HepG2 (cell line): ENCODE measurements around the gene SECTM1. TPM values are rescaled to one million over a fixed set of nuclear protein-coding genes. Genes with fewer than 3 reads are reported as not detected.

Experiments used
- E2F2 ChIP-seq: sonication (generic); formaldehyde crosslinking; IDR thresholded peaks from 2 replicates; pipeline ENCODE4 v1.4.0; 2020; ENCODE audit warnings: missing genetic modification reagents, borderline replicate concordance
- HNRNPL ChIP-seq: fragments of 200-400 bp; formaldehyde crosslinking; IDR thresholded peaks from 2 replicates; pipeline ENCODE4 v1.6.1; 2017; ENCODE audit warnings: mild to moderate bottlenecking, low read depth, low read length
- HOXA7 ChIP-seq: sonication (generic); formaldehyde crosslinking; IDR thresholded peaks from 2 replicates; pipeline ENCODE4 v1.8.1; 2022; ENCODE audit warnings: mild to moderate bottlenecking, missing genetic modification reagents, moderate library complexity
- IRF9 ChIP-seq: sonication (generic); formaldehyde crosslinking; IDR thresholded peaks from 2 replicates; pipeline ENCODE4 v1.8.0; 2022; ENCODE audit warnings: missing genetic modification reagents, mild to moderate bottlenecking, borderline replicate concordance
- KLF11 ChIP-seq: IDR thresholded peaks from 2 replicates; pipeline ENCODE4 v1.6.1; 2016; ENCODE audit warnings: missing compliant biosample characterization
- MED1 ChIP-seq: sonication (generic); formaldehyde crosslinking; IDR thresholded peaks from 2 replicates; pipeline ENCODE4 v1.4.0; 2020; ENCODE audit warnings: missing genetic modification reagents
- TCF12 ChIP-seq, 2 experiments: fragments of 450-650 bp in 1 of 2; sonication (generic) in 1 of 2; formaldehyde crosslinking in 1 of 2; IDR thresholded peaks; 2 replicates each; pipeline versions ENCODE4 v1.6.1 to v1.8.0; 2017 to 2022; ENCODE audit warnings: antibody characterized with exemption in 1 of 2, mild to moderate bottlenecking in 1 of 2, missing genetic modification reagents in 1 of 2, moderate library complexity in 1 of 2
- ZBTB4 ChIP-seq: sonication (generic); formaldehyde crosslinking; IDR thresholded peaks from 2 replicates; pipeline ENCODE4 v1.4.0; 2020; ENCODE audit warnings: missing genetic modification reagents, mild to moderate bottlenecking, borderline replicate concordance
- ZMAT5 ChIP-seq: sonication (generic); formaldehyde crosslinking; IDR thresholded peaks from 2 replicates; pipeline ENCODE4 v1.5.0; 2020; ENCODE audit warnings: mild to moderate bottlenecking, low read depth, missing genetic modification reagents, borderline replicate concordance
- ZNF280B ChIP-seq: sonication (generic); formaldehyde crosslinking; IDR thresholded peaks from 2 replicates; pipeline ENCODE4 v1.5.0; 2020; ENCODE audit warnings: missing genetic modification reagents, mild to moderate bottlenecking, borderline replicate concordance
- ZNF34 ChIP-seq: sonication (generic); formaldehyde crosslinking; IDR thresholded peaks from 2 replicates; pipeline ENCODE4 v1.4.0; 2020; ENCODE audit warnings: mild to moderate bottlenecking, missing genetic modification reagents, borderline replicate concordance
- ZNF382 ChIP-seq: sonication (generic); formaldehyde crosslinking; IDR thresholded peaks from 2 replicates; pipeline ENCODE4 v1.5.0; 2020; ENCODE audit warnings: missing genetic modification reagents, mild to moderate bottlenecking, borderline replicate concordance
- ZNF432 ChIP-seq: sonication (generic); formaldehyde crosslinking; IDR thresholded peaks from 2 replicates; pipeline ENCODE4 v1.5.0; 2020; ENCODE audit warnings: missing genetic modification reagents, mild to moderate bottlenecking, borderline replicate concordance
- ZNF598 ChIP-seq: sonication (generic); formaldehyde crosslinking; IDR thresholded peaks from 2 replicates; pipeline ENCODE4 v1.5.1; 2020; ENCODE audit warnings: mild to moderate bottlenecking, missing genetic modification reagents, borderline replicate concordance
- ZNF768 ChIP-seq: sonication (generic); formaldehyde crosslinking; IDR thresholded peaks from 2 replicates; pipeline ENCODE4 v1.4.0; 2020; ENCODE audit warnings: missing genetic modification reagents
- ZNF770 ChIP-seq: sonication (generic); formaldehyde crosslinking; IDR thresholded peaks from 2 replicates; pipeline ENCODE4 v1.5.0; 2020; ENCODE audit warnings: mild to moderate bottlenecking, missing genetic modification reagents
- ZNF841 ChIP-seq: sonication (generic); formaldehyde crosslinking; IDR thresholded peaks from 2 replicates; pipeline ENCODE4 v1.8.1; 2023; ENCODE audit warnings: missing genetic modification reagents, borderline replicate concordance
- ZSCAN29 ChIP-seq: sonication (generic); formaldehyde crosslinking; conservative IDR thresholded peaks from 2 replicates; pipeline ENCODE4 v1.4.0; 2020; ENCODE audit warnings: mild to moderate bottlenecking, missing genetic modification reagents
- polyA plus RNA-seq, 8 experiments: library from polyadenylated mRNA; depleted of rRNA in 3 of 8; stranded (reverse) in 7 of 8; unstranded in 1 of 8; fragments of >200 nt; fragmentation: Illumina TruSeq in 4 of 8; extraction: Trizol in 4 of 8; gene quantifications; 2 replicates each; pipeline versions ENCODE4 v1.2.1 to v1.2.3, GENCODE V29; 2011 to 2016; ENCODE audit warnings: low read depth in 4 of 8, missing spikeins in 1 of 8, mixed read lengths in 1 of 8; ENCODE audit not compliant: insufficient read depth in 1 of 8
- total RNA-seq, 5 experiments: library from RNA; depleted of rRNA; stranded (reverse); fragments of >200 nt; fragmentation: Illumina TruSeq; extraction: Trizol; gene quantifications; 2 replicates each; pipeline ENCODE4 v1.2.3, GENCODE V29; 2016; ENCODE audit warnings: low read depth in 1 of 5

SECTM1 gene
- total and polyA plus RNA-seq, 2 of the 13 experiments (the other 11 are each of a cell fraction or from before 2014, with no cell fraction given): 3.5 to 5.3 TPM

- peak; percentile 23 for TF ChIP-seq ZNF768 (CRISPR knock-in tag)
- no peak for TF ChIP-seq ZBTB4 (CRISPR knock-in tag)
- TF ChIP-seq TCF12 (IDR thresholded peaks at IDR 0.05): no peak
- TF ChIP-seq TCF12 (CRISPR knock-in tag; IDR thresholded peaks at IDR 0.05): 0 out of 2 replicates have a peak, but pooled peaks have one; percentile 42
- no peak for TF ChIP-seq KLF11 (CRISPR knock-in tag)
- TF ChIP-seq ZNF770 (CRISPR knock-in tag): peak; percentile 42; the same call in 1 of the 2 replicates
- peak; percentile 42; the same call in 1 of the 2 replicates for TF ChIP-seq MED1 (CRISPR knock-in tag)
- no peak for TF ChIP-seq ZMAT5 (CRISPR knock-in tag)
- no peak for TF ChIP-seq ZNF280B (CRISPR knock-in tag)
- TF ChIP-seq ZNF382: no peak
- 0 out of 2 replicates have a peak, but pooled peaks have one; percentile 52 for TF ChIP-seq IRF9 (CRISPR knock-in tag)
- TF ChIP-seq ZNF598 (CRISPR knock-in tag): 0 out of 2 replicates have a peak, but pooled peaks have one; percentile 13
- no peak for TF ChIP-seq ZNF34 (CRISPR knock-in tag)
- no peak for TF ChIP-seq ZNF432
- TF ChIP-seq ZSCAN29 (CRISPR knock-in tag): 0 out of 2 replicates have a peak, but pooled peaks have one; percentile 62
- no peak for TF ChIP-seq E2F2 (CRISPR knock-in tag)
- peak; percentile 99 for TF ChIP-seq HNRNPL
- TF ChIP-seq ZNF841: no peak
- no peak for TF ChIP-seq HOXA7 (CRISPR knock-in tag)
Measured at GRCh38 chr17:82320140-82320840, 13.3 kb downstream of the SECTM1 start (continued).
